ENCODE results near the gene MRPL49.

MRPL49 gene

DNA sequence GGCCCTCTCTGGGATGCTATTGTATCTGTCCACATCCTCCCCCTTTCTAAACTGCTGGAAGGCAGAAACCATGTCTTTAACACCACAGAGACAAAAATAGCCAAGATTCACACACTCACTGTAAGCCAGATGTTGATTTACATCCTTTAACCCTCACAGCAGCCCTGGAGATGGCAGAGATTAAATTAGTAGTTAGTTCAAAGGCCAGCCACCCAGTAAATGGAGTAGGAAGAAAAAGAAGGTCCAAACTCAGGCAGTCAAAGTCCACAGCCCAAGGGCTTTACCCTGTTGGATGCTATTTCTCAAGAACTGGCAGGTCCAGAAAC lies 2.5 kb upstream of the MRPL49 start:
- TF ChIP-seq CTBP1 (IDR thresholded peaks at IDR 0.05; ENCODE audit: borderline replicate concordance) = no peak
- no peak for TF ChIP-seq HDGF (IDR thresholded peaks at IDR 0.05; ENCODE audit: borderline replicate concordance)
- TF ChIP-seq SP1 (IDR thresholded peaks at IDR 0.05) = no peak
- TF ChIP-seq FOXK2 (IDR thresholded peaks at IDR 0.05) = no peak
- TF ChIP-seq FOXA1 (IDR thresholded peaks at IDR 0.05) = no peak
- TF ChIP-seq, protein P1, sequence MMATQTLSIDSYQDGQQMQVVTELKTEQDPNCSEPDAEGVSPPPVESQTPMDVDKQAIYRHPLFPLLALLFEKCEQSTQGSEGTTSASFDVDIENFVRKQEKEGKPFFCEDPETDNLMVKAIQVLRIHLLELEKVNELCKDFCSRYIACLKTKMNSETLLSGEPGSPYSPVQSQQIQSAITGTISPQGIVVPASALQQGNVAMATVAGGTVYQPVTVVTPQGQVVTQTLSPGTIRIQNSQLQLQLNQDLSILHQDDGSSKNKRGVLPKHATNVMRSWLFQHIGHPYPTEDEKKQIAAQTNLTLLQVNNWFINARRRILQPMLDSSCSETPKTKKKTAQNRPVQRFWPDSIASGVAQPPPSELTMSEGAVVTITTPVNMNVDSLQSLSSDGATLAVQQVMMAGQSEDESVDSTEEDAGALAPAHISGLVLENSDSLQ (IDR thresholded peaks at IDR 0.05) = no peak
- TF ChIP-seq LEF1 (IDR thresholded peaks at IDR 0.05; ENCODE audit: borderline replicate concordance) = no peak
- TF ChIP-seq ARNT (IDR thresholded peaks at IDR 0.05) = no peak
- TF ChIP-seq NFRKB (IDR thresholded peaks at IDR 0.05) = no peak
- POLR2A ChIA-PET = interaction anchor here (1.0 to 3.7 kb wide), 2 partner anchors 15 to 239 kb away, joined by 3 to 56 read pairs; partner anchors contain the start of gene SYVN1
- DNase-seq (ENCODE audit: extremely low spot score) = no peak
- CTCF ChIA-PET = no interaction called here

DNA sequence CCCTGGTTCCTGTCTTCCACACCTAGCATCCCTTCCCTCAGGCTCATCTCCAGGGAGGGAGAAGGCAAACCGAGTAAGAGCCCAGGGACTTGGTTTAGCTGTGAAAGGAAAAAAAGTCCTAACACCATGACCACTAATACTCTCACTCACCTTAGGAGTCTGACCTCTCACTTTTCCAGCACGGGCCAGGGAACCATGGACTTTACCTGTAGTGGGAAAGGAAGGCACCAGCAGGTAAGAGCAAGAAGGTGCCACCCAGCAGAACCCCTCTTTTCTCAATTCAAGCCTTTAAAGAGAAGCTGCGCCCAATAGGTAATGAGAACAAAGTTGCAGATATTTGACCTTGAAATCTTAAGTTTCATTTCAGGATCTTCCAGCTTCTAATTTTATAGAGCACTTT lies 1.3 kb upstream of the MRPL49 start:
- ChIA-PET CTCF (no interaction called here), POLR2A (interaction anchor here (1.6 to 3.7 kb wide), 3 partner anchors 11 to 106 kb away, joined by 8 to 56 read pairs (median 13); partner anchors contain the start of genes ARL2 and SYVN1)
- TF ChIP-seq L3MBTL2 (conservative IDR thresholded peaks at IDR 0.05) (no peak), FOXA1 (IDR thresholded peaks at IDR 0.05) (no peak), FOXM1 (IDR thresholded peaks at IDR 0.05; ENCODE audit: borderline replicate concordance) (no peak), ARNT (IDR thresholded peaks at IDR 0.05) (no peak), ZNF384 (IDR thresholded peaks at IDR 0.05) (no peak), NFRKB (IDR thresholded peaks at IDR 0.05) (no peak), TARDBP (IDR thresholded peaks at IDR 0.05) (no peak), FOXK2 (IDR thresholded peaks at IDR 0.05) (no peak), SUZ12 (IDR thresholded peaks at IDR 0.05) (no peak), SP1 (IDR thresholded peaks at IDR 0.05) (no peak), BHLHE40 (IDR thresholded peaks at IDR 0.05; ENCODE audit: borderline replicate concordance) (no peak), ELF4 (IDR thresholded peaks at IDR 0.05) (no peak), HDGF (IDR thresholded peaks at IDR 0.05; ENCODE audit: borderline replicate concordance) (no peak)
- no peak for DNase-seq (ENCODE audit: extremely low spot score)

DNA sequence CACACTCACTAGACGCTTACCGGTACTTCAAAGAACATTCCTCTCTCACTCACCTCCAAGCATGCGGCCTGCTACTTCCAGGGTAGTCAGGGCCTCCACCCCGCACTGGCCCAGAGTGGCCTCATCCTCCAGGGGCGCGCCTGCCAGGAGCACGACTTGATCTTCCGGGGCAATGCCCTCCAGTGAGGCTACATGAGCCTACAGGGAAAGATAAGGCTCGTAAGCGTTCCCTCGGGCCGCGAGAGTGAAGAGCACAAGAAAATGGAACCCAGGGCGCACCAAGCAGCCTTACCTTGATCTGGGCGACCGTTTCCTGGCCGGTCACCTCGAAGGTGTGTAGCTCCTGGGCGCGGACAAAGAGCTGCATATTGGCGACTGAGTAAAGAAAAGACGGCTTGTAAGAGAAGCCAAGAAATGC lies 665 bp upstream of the MRPL49 start:
- DNase-seq (ENCODE audit: extremely low spot score) = no peak
- TF ChIP-seq FOXM1 (IDR thresholded peaks at IDR 0.05; ENCODE audit: borderline replicate concordance) = no peak
- no peak for TF ChIP-seq LEF1 (IDR thresholded peaks at IDR 0.05; ENCODE audit: borderline replicate concordance)
- no peak for TF ChIP-seq TARDBP (IDR thresholded peaks at IDR 0.05)
- no peak for TF ChIP-seq BHLHE40 (IDR thresholded peaks at IDR 0.05; ENCODE audit: borderline replicate concordance)
- no peak for TF ChIP-seq HDGF (IDR thresholded peaks at IDR 0.05; ENCODE audit: borderline replicate concordance)
- TF ChIP-seq NFRKB (IDR thresholded peaks at IDR 0.05) = no peak
- no peak for TF ChIP-seq CTBP1 (IDR thresholded peaks at IDR 0.05; ENCODE audit: borderline replicate concordance)
- no peak for TF ChIP-seq FOXA1 (IDR thresholded peaks at IDR 0.05)
- TF ChIP-seq ELF4 (IDR thresholded peaks at IDR 0.05) = no peak
- no peak for TF ChIP-seq SUZ12 (IDR thresholded peaks at IDR 0.05)
- no peak for TF ChIP-seq SP1 (IDR thresholded peaks at IDR 0.05)
- TF ChIP-seq, protein P1 (IDR thresholded peaks at IDR 0.05) = no peak
- no peak for TF ChIP-seq L3MBTL2 (conservative IDR thresholded peaks at IDR 0.05)
- TF ChIP-seq FOXK2 (IDR thresholded peaks at IDR 0.05) = no peak
- no peak for TF ChIP-seq ZNF384 (IDR thresholded peaks at IDR 0.05)
- no peak for TF ChIP-seq ARNT (IDR thresholded peaks at IDR 0.05)
- CTCF ChIA-PET = no interaction called here
- POLR2A ChIA-PET = interaction anchor here (0.8 to 3.7 kb wide), 24 partner anchors 8 to 249 kb away, joined by 3 to 56 read pairs (median 4); partner anchors contain the start of genes ARL2, CAPN1, CDCA5 and DPF2

DNA sequence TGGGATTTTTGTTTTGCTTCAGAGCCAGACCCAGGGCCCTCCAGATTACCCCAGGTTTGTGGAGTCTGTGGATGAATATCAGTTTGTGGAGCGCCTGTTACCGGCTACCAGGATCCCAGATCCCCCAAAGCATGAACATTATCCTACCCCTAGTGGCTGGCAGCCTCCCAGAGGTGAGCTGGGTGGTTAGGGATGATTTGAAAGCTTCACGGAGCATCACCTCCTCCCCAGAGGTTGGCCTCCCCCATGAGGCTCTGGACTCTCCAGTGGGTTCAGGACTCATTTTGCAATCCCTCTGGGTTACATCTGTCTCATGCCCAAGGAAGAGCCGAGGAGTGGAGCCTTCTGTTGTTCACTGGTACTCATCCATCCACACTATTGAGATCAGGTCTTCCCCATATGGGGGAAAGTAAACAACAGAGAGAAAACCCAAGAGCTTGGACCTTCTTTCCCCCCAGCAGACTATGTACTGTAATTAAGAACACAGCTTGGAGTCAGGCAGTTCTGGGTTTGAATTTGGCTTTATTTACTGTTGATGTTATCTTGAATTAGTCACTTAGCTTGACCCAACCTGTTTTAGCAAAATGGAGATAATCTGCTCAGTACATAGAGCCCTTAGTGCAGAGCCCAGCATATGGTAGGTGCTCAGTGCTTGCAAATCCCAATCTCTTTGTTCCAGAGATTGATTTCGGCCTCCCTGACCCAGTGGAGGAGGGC lies 2.5 kb downstream of the MRPL49 start:
- ChIA-PET POLR2A (interaction anchor here (0.7 to 3.7 kb wide), 3 partner anchors 9 to 45 kb away, joined by 3 to 21 read pairs (median 4); partner anchors contain the start of gene SPDYC), CTCF (interaction anchor here (1.0 kb wide), 1 partner anchor 12 kb away, joined by 6 read pairs; no protein-coding TSS in a partner anchor)
- TF ChIP-seq SP1 (IDR thresholded peaks at IDR 0.05) = no peak
- DNase-seq (ENCODE audit: extremely low spot score) = no peak

DNA sequence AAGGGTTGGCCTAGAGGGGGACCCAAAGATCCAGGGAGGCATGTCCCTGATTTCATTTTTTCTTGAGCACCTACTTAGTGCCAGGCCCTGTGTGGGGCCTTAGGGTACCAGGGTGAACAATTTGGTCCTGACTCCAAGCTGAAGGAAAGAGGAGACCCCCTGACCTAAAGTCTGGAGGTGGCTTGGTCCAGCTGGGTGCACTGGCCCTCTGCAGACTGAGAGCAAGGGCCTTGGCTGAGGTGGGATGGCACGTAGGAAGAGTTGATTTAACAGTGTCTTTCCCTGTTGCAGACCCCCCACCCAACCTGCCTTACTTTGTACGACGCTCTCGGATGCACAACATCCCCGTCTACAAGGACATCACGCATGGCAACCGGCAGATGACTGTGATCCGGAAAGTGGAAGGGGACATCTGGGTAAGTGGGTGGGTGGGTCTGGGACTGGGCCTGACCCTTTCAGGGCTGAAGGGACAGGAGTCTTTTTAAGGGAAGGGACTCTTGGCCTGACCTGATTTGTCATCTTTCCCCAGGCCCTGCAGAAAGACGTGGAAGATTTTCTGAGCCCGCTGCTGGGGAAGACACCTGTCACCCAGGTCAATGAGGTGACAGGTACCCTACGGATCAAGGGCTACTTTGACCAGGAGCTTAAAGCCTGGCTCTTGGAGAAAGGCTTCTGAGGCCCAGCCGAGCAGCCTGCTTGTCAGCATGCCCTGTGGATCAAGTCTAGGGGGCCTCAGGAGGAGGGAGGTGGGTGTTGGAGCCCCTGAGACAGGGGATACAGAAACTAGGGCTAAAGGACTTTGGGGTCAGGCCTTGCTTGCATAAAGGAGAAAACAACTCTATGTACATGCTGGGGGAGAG lies 3.3 kb downstream of the MRPL49 start:
- DNase-seq (ENCODE audit: extremely low spot score) = no peak
- CTCF ChIA-PET = no interaction called here
- no peak for TF ChIP-seq ELF4 (IDR thresholded peaks at IDR 0.05)
- no peak for TF ChIP-seq CTBP1 (IDR thresholded peaks at IDR 0.05; ENCODE audit: borderline replicate concordance)
- TF ChIP-seq BHLHE40 (IDR thresholded peaks at IDR 0.05; ENCODE audit: borderline replicate concordance) = no peak
- no peak for TF ChIP-seq TARDBP (IDR thresholded peaks at IDR 0.05)
- TF ChIP-seq HDGF (IDR thresholded peaks at IDR 0.05; ENCODE audit: borderline replicate concordance) = no peak
- no peak for TF ChIP-seq FOXK2 (IDR thresholded peaks at IDR 0.05)
- POLR2A ChIA-PET = interaction anchor here (3.7 kb wide), 1 partner anchor 10 kb away, joined by 21 read pairs; no protein-coding TSS in a partner anchor

DNA sequence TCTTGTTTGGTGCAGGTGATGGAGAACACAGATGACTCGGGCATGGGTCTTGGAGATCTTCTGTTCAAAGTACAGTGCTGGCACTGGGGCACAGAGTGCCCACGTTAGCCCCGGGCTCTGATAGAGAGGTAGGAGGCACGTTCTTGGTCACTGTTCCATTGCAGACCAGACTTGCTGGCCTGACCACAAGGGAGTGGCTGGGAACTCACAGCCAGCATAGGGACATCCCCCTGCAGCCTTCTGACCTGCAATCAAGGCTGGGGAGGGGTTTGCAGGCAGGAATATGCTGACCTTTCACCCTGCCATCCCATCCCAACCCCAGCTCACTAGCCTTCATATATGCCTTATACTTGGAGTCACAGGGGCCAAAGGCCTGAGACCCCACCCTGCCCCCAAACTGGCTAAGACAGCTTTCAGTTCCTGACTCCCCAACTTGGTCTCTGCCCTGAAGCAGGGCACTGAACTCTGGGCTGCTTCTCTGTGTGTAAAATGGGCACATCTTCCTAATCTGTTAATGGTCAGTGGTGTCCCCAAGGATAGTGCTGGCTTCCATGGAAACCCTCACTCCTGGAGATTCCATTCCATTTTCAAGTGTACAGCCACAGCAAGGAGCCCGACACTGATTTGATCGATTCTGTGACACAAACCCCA lies 4.6 kb downstream of the MRPL49 start:
- TF ChIP-seq FOXA1 (IDR thresholded peaks at IDR 0.05) (no peak), CTBP1 (IDR thresholded peaks at IDR 0.05; ENCODE audit: borderline replicate concordance) (no peak), LEF1 (IDR thresholded peaks at IDR 0.05; ENCODE audit: borderline replicate concordance) (no peak), SP1 (IDR thresholded peaks at IDR 0.05) (no peak), BHLHE40 (IDR thresholded peaks at IDR 0.05; ENCODE audit: borderline replicate concordance) (no peak)
- TF ChIP-seq, protein P1 (IDR thresholded peaks at IDR 0.05) = no peak
- POLR2A ChIA-PET = interaction anchor here (3.7 kb wide), 1 partner anchor 9 kb away, joined by 21 read pairs; no protein-coding TSS in a partner anchor
- CTCF ChIA-PET = no interaction called here
- no peak for DNase-seq (ENCODE audit: extremely low spot score)
